ENCODE measurements around the gene ATG4A. TPM values are rescaled to one million over a fixed set of nuclear protein-coding genes. Genes with fewer than 3 reads are reported as not detected.

ATG4A gene
- total RNA-seq, 1 donor from 2014 or later = 23.4 TPM

DNA sequence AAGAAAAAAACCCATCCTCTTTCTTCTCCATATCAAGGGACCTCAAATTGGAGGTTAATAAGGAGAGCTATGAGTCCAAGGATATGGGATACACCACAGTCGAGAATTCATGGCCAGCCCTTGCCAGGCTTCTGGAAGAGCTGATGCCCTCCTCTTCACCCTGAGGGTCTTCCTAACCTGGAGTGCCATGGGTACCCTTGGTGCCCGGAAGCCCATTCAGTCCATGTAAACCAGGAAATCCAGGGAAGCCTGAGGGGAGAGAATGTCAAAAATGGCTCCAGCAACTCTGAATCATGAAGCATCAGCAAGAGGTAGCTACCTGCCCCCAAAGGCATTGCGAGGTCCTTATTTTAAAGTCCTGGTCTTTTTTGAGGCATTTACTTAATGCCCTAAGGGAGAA is 78.2 kb downstream of the ATG4A start:
- Mint-ChIP-seq H3K4me3 (ENCODE audit: unreplicated experiment) (no peak overlapping the region), H3K36me3 (ENCODE audit: low read depth, unreplicated experiment) (no peaks in the 10 kb centered on the region), H3K27ac (ENCODE audit: unreplicated experiment) (no peak overlapping the region)

DNA sequence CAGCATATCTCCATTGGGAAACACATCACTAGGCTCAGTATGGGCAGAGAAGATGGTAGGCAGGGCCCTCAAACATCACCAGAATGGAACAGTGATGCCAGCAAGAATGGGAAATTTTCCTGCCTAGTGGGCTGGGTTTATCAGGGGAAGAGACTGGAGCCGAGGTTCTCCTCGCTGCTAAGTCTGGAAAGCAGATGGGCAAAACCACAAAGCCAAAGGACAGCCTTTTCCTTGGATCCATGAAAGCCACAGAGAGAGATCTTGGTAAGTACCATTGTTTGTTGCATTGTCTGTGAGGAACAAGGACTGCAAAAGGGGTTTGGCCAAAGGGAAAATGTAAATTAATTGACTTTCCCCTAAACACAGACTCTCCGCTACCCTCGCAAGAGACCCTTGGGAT is 80.1 kb downstream of the ATG4A start:
- DNase-seq (ENCODE audit: low spot score) = no peak
- Mint-ChIP-seq H3K9me3 (ENCODE audit: unreplicated experiment) (no peaks in the 10 kb centered on the region), H3K36me3 (ENCODE audit: low read depth, unreplicated experiment) (no peaks in the 10 kb centered on the region), H3K27ac (ENCODE audit: unreplicated experiment) (no peak overlapping the region), H3K4me1 (ENCODE audit: unreplicated experiment) (peaks cover 4% of the 10 kb centered on the region), H3K27me3 (ENCODE audit: unreplicated experiment) (no peaks in the 10 kb centered on the region), H3K4me3 (ENCODE audit: unreplicated experiment) (no peak overlapping the region)
- no peak for TF ChIP-seq CTCF (IDR thresholded peaks at IDR 0.05; ENCODE audit: unreplicated experiment)

More for the DNA sequence above, 78.2 kb downstream of the ATG4A start:
- Mint-ChIP-seq H3K9me3 (ENCODE audit: unreplicated experiment) (no peaks in the 10 kb centered on the region), H3K27me3 (ENCODE audit: unreplicated experiment) (no peaks in the 10 kb centered on the region), H3K4me1 (ENCODE audit: unreplicated experiment) (peaks cover 4% of the 10 kb centered on the region)
- no peak for TF ChIP-seq CTCF (IDR thresholded peaks at IDR 0.05; ENCODE audit: unreplicated experiment)
- no peak for DNase-seq (ENCODE audit: low spot score)

DNA sequence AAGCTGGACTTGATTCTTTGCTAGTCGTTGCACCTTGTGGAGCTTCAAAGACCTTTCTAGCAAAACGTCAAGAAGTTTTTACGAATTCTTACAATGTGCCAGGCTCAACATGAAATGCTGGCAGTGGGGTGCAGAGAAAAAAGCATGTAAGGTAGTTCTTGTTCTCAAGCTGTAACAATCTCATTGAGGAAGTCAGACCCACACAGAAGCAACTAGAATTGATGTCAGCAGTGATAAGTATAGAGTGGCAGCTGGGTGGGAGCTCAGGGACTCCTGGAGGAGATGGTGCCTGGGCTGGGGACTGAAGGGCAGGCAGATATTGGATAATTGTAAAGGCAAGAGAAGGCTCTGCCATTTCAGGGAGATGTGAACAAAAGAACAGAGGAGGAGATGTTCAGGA is 82.3 kb downstream of the ATG4A start:
- H3K4me1 Mint-ChIP-seq (ENCODE audit: unreplicated experiment) = no peaks in the 10 kb centered on the region
- no peaks in the 10 kb centered on the region for H3K27me3 Mint-ChIP-seq (ENCODE audit: unreplicated experiment)

GRCh38 chrX:108177351-108178142 is 86.0 kb downstream of the ATG4A start:
- Mint-ChIP-seq H3K4me3 (ENCODE audit: unreplicated experiment) (no peak overlapping the region), H3K9me3 (ENCODE audit: unreplicated experiment) (no peaks in the 10 kb centered on the region), H3K36me3 (ENCODE audit: low read depth, unreplicated experiment) (no peaks in the 10 kb centered on the region), H3K27ac (ENCODE audit: unreplicated experiment) (no peak overlapping the region), H3K4me1 (ENCODE audit: unreplicated experiment) (no peaks in the 10 kb centered on the region), H3K27me3 (ENCODE audit: unreplicated experiment) (no peaks in the 10 kb centered on the region)
- TF ChIP-seq CTCF (IDR thresholded peaks at IDR 0.05; ENCODE audit: unreplicated experiment) = no peak
- DNase-seq (ENCODE audit: low spot score) = no peak

More for the DNA sequence above, 82.3 kb downstream of the ATG4A start:
- no peak overlapping the region for H3K27ac Mint-ChIP-seq (ENCODE audit: unreplicated experiment)
- H3K9me3 Mint-ChIP-seq (ENCODE audit: unreplicated experiment) = no peaks in the 10 kb centered on the region
- TF ChIP-seq CTCF (IDR thresholded peaks at IDR 0.05; ENCODE audit: unreplicated experiment) = no peak
- DNase-seq (ENCODE audit: low spot score) = no peak
- no peaks in the 10 kb centered on the region for H3K36me3 Mint-ChIP-seq (ENCODE audit: low read depth, unreplicated experiment)
- no peak overlapping the region for H3K4me3 Mint-ChIP-seq (ENCODE audit: unreplicated experiment)

DNA sequence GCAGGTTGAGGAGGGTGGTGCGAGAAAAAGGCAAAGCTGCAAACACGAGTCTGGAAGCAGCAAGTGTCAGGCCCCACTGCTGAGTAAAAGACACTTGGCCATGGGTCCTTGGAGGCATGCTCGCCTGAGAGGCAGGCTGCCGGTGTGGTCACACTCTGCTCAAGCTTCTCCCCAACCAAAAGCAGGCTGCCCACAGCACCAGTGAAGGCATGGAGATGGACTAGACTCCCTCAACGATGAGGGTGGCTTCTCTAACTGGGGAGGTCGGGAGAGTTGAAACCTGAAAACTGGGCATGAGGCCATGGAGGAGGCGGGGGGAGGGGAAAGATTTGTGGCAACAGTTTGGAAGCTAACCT is 86.5 kb downstream of the ATG4A start:
- Mint-ChIP-seq H3K4me1 (ENCODE audit: unreplicated experiment) (no peaks in the 10 kb centered on the region), H3K27me3 (ENCODE audit: unreplicated experiment) (no peaks in the 10 kb centered on the region), H3K27ac (ENCODE audit: unreplicated experiment) (no peak overlapping the region), H3K36me3 (ENCODE audit: low read depth, unreplicated experiment) (no peaks in the 10 kb centered on the region), H3K4me3 (ENCODE audit: unreplicated experiment) (no peak overlapping the region), H3K9me3 (ENCODE audit: unreplicated experiment) (no peaks in the 10 kb centered on the region)
- no peak for DNase-seq (ENCODE audit: low spot score)
- no peak for TF ChIP-seq CTCF (IDR thresholded peaks at IDR 0.05; ENCODE audit: unreplicated experiment)
